ENCODE data around the gene CHMP1A.

GRCh38 chr16:89668790-89669158 is 11.3 kb upstream of the CHMP1A start:
- TF ChIP-seq YY1 (IDR thresholded peaks at IDR 0.05; ENCODE audit: insufficient read depth, insufficient read length) = no peak
- no peak for TF ChIP-seq ZNF274 (IDR thresholded peaks at IDR 0.05; ENCODE audit: low read depth, low read length)
